GM21381 (cell line): Measurements from ENCODE around the gene CACNA1C.

Experiments
- ATAC-seq: cut with Tn5 transposase; IDR thresholded peaks from one replicate; pipeline ENCODE4 v1.9.1; 2021; ENCODE audit warnings: mild to moderate bottlenecking, moderate library complexity; ENCODE audit not compliant: unreplicated experiment

CACNA1C gene

DNA sequence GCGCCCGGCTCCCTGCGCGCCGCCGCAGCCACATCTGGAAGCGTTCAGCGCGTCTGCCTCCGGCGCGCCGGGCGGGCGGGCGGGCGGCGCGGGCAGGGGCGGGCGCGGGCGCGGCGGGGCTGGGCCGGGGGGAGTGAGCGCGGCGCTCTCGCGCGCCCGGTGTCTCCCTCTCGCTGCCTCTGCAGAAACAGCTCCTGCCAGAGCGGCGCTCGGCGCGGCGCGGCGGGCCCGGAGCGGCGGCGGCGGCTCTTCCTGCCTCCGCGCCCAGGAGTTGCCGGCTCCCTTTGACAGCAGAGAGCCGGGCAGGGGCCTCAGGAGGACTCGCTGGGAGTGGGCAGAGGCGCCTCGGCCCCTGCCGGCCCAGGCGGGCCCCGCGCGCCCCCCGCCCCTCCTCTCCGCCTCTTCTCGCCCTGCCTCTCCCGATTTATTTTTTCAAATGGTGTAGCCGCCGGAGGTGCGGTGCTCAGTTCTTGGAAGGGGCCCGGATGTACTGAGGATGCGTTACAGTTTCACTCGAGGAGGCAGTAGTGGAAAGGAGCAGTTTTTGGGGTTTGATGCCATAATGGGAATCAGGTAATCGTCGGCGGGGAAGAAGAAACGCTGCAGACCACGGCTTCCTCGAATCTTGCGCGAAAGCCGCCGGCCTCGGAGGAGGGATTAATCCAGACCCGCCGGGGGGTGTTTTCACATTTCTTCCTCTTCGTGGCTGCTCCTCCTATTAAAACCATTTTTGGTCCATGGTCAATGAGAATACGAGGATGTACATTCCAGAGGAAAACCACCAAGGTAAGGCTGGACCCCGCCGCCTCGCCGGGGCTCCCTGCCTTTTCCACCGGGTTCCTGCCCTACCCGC is at the start of gene CACNA1C:
CACNA1C (plus strand) TSS at position 162 of the 853 bp plus-strand sequence; CDS start at position 738, 576 bp downstream.
- ATAC-seq: no peak

- no peak for ATAC-seq
These were observed 49.1 kb upstream of the CACNA1C start for GRCh38 chr12:2003676-2004112.

- peak; percentile 98 for ATAC-seq
These were observed 48.5 kb upstream of the CACNA1C start, which contains the start of gene DCP1B for GRCh38 chr12:2004113-2004929. TSS of gene DCP1B (minus strand) at chr12:2004457. CDS start at chr12:2004431, 26 bp downstream.

- ATAC-seq: no peak
These were observed 44.1 kb upstream of the CACNA1C start for GRCh38 chr12:2008677-2009076.

DNA sequence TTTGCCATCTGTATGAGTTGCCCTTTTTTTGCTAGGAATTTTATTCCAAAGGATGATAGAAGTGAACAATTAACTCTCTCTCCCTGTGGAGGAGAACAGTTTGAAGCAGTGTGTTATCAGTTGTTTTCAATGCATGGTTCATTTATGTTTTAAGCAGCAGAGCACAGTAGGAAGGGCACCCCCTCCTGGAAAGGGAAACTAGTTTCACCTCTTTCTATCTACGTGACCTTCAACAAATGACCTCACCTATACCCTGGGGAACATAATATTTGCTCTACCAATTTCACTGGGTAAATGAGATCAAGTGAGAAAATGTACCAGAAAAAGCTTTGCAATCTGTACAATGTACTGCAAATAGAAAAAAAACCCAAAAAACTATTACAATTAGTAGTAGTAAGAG is 43.2 kb upstream of the CACNA1C start:
- ATAC-seq: no peak

GRCh38 chr12:2011643-2012607 is 40.9 kb upstream of the CACNA1C start:
- no peak for ATAC-seq

DNA sequence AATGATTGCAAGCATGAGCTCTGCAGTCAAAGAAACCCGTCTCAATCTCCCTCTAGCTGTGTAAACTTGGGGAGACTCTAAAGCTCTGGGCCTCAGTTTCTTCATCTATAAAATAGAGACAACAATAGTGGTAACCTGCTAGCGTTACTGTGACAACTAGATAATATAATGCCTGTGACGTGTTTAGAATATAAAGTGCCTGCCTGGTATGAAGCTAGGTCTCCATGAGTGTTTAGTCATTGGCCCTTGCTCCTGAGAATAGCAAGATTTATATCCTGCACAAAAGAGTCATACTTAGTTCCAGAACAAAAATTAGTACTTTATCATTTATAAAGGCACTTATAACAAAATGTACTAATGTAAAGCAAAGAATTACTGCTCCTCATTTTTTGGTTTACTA is 39.7 kb upstream of the CACNA1C start:
- no peak for ATAC-seq

- ATAC-seq: no peak
These were observed 39.1 kb upstream of the CACNA1C start for GRCh38 chr12:2013527-2014223.

DNA sequence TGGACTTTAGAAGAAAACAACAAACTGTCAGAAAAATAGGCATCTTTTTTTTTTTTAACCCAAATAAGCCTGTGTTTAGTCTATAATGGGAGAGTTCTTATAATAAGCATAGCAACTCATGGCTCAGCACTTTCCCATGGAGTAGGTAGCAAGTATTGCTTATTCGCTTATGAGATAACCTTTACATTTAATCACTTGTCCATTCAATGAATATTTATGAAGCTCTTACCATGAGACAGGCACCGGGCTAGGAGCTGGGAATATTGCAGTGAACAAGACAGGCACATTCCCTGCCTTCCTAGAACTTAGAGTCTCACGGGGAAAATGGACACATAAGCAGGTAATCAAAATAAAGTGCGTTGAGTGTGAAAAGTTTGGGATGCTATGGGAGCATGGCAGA is 38.6 kb upstream of the CACNA1C start:
- ATAC-seq: no peak

GRCh38 chr12:2016862-2017545 is 35.8 kb upstream of the CACNA1C start:
- no peak for ATAC-seq

- no peak for ATAC-seq
These were observed 35.0 kb upstream of the CACNA1C start for GRCh38 chr12:2017546-2018337.

- no peak for ATAC-seq
These were observed 34.4 kb upstream of the CACNA1C start for GRCh38 chr12:2018391-2018790.

- ATAC-seq: no peak
These were observed 33.7 kb upstream of the CACNA1C start for GRCh38 chr12:2019126-2019525.

- ATAC-seq: no peak
These were observed 32.3 kb upstream of the CACNA1C start for GRCh38 chr12:2020511-2020910.

GRCh38 chr12:2023365-2023764 is 29.4 kb upstream of the CACNA1C start:
- ATAC-seq: no peak

DNA sequence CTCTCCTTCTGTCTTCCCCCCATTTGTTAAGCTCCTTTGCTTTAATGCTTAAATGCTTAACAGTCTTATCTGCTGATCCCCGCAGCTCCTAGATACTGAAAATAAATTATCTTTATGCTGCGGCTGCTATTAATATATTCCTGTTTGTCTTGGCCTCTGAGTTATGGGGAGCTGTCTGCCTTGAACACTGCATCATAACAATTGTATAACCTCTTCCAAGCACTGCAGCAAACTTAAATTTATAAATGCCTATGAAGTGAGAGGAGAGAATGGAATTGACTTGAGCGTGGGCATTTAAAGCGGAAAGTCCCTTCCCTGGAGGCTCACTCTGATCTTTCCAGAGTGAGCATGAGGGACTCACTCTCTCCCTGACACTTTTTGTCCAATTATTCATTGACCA is 25.4 kb upstream of the CACNA1C start:
- ATAC-seq: no peak

GRCh38 chr12:2029851-2030250 is 22.9 kb upstream of the CACNA1C start:
- no peak for ATAC-seq

- no peak for ATAC-seq
These were observed 20.3 kb upstream of the CACNA1C start for GRCh38 chr12:2032506-2032905.
